Renal cortical epithelial cell (primary cell): Measurements from ENCODE around the gene NDST1. TPM values are rescaled to one million over a fixed set of nuclear protein-coding genes. Genes with fewer than 3 reads are reported as not detected.

Source experiments
- DNase-seq: peaks from one replicate; pipeline ENCODE4 v3.0.0-alpha.2; 2011; ENCODE audit warnings: low read depth
- total RNA-seq: library from RNA; depleted of rRNA; stranded (reverse); fragments of >200 nt; gene quantifications from 2 replicates; pipeline ENCODE4 v1.2.3, GENCODE V29; 2014

NDST1 gene
- total RNA-seq, 1 donor from 2014 or later = 225 TPM

- DNase-seq = peak; percentile 71
These were observed 15.8 kb downstream of the NDST1 start for GRCh38 chr5:150523472-150524350.

GRCh38 chr5:150525163-150525562 is 17.2 kb downstream of the NDST1 start:
- DNase-seq = no peak

- DNase-seq = no peak
These were observed 17.9 kb downstream of the NDST1 start for GRCh38 chr5:150525781-150526180.

- DNase-seq = no peak
These were observed 19.1 kb downstream of the NDST1 start for GRCh38 chr5:150527038-150527437.

GRCh38 chr5:150527808-150528207 is 19.9 kb downstream of the NDST1 start:
- no peak for DNase-seq

- no peak for DNase-seq
These were observed 21.1 kb downstream of the NDST1 start for GRCh38 chr5:150528924-150529546.

- DNase-seq = no peak
These were observed 21.6 kb downstream of the NDST1 start for GRCh38 chr5:150529555-150529954.

GRCh38 chr5:150530423-150530822 is 22.5 kb downstream of the NDST1 start:
- no peak for DNase-seq

GRCh38 chr5:150530951-150531588 is 23.1 kb downstream of the NDST1 start:
- DNase-seq = no peak

- no peak for DNase-seq
These were observed 23.8 kb downstream of the NDST1 start for GRCh38 chr5:150531686-150532085.

GRCh38 chr5:150532151-150532550 is 24.2 kb downstream of the NDST1 start:
- no peak for DNase-seq

- no peak for DNase-seq
These were observed 25.1 kb downstream of the NDST1 start for GRCh38 chr5:150532996-150533395.

- DNase-seq = no peak
These were observed 26.9 kb downstream of the NDST1 start for GRCh38 chr5:150534811-150535210.

GRCh38 chr5:150535611-150536010 is 27.7 kb downstream of the NDST1 start:
- DNase-seq = no peak

GRCh38 chr5:150538007-150538917 is 30.3 kb downstream of the NDST1 start:
- no peak for DNase-seq

GRCh38 chr5:150539206-150539605 is 31.3 kb downstream of the NDST1 start:
- DNase-seq = no peak

- DNase-seq = no peak
These were observed 32.1 kb downstream of the NDST1 start for GRCh38 chr5:150540042-150540441.

- DNase-seq = peak; percentile 83
These were observed 32.9 kb downstream of the NDST1 start for GRCh38 chr5:150540615-150541396.

GRCh38 chr5:150541397-150541675 is 33.4 kb downstream of the NDST1 start:
- DNase-seq = no peak

GRCh38 chr5:150541895-150542294 is 34.0 kb downstream of the NDST1 start:
- DNase-seq = peak; percentile 25

GRCh38 chr5:150542933-150543445 is 35.1 kb downstream of the NDST1 start:
- no peak for DNase-seq
